B cell (primary cell): ENCODE data around the gene GZMM. TPM values are rescaled to one million over a fixed set of nuclear protein-coding genes. Genes with fewer than 3 reads are reported as not detected.

Source experiments
- ATAC-seq: fragments of 200-7000 bp; cut with Tn5 transposase; one replicate; pipeline ENCODE4 v1.10.0; 2021; ENCODE audit warnings: low read depth, mild to moderate bottlenecking, moderate number of reproducible peaks, moderate library complexity
- CTCF ChIA-PET: fragments of 350-600 bp; sonication (Branson Sonifier 250); formaldehyde crosslinking; loops from one replicate; lab custom pipeline; 2021; ENCODE audit warnings: antibody characterized with exemption, inconsistent platforms; lab: Charles Lee
- POLR2A ChIA-PET: fragments of 350-600 bp; sonication (Branson Sonifier 250); formaldehyde crosslinking; loops from one replicate; lab custom pipeline; 2021; ENCODE audit warnings: antibody characterized with exemption; lab: Charles Lee
- DNase-seq: peaks from one replicate; pipeline ENCODE4 v3.0.0; 2013
- H2AFZ ChIP-seq: 2 replicates; pipeline ENCODE4 v1.6.1; 2012; ENCODE audit warnings: mild to moderate bottlenecking, low read depth, low read length; ENCODE audit not compliant: insufficient read depth, poor library complexity, severe bottlenecking
- H3K27ac ChIP-seq, 2 donors: 1 replicate in 1 of 2; 2 replicates in 1 of 2; pipeline ENCODE4 v1.5.1; 2012 to 2013; ENCODE audit warnings: low read length in 2 of 2, mild to moderate bottlenecking in 2 of 2, moderate library complexity in 1 of 2
- H3K27me3 ChIP-seq, 4 experiments: fragments of 200-600 bp in 1 of 4; sonication (generic) in 1 of 4; replicated peaks in 1 of 4; 1 replicate in 2 of 4; 2 replicates in 2 of 4; pipeline versions ENCODE4 v1.6.1 to v1.7.0; 2013 to 2016; ENCODE audit warnings: low read length in 3 of 4, mild to moderate bottlenecking in 2 of 4, mixed read lengths in 1 of 4, moderate library complexity in 1 of 4; ENCODE audit not compliant: insufficient read depth in 4 of 4, control insufficient read depth in 3 of 4; ENCODE audit errors: control extremely low read depth in 1 of 4
- H3K36me3 ChIP-seq, 2 experiments: replicated peaks in 1 of 2; 1 replicate in 1 of 2; 2 replicates in 1 of 2; pipeline versions ENCODE4 v1.6.1 to v1.7.1; 2013; ENCODE audit warnings: low read length in 1 of 2; ENCODE audit not compliant: insufficient read depth in 2 of 2, control insufficient read depth in 1 of 2; ENCODE audit errors: control extremely low read depth in 1 of 2, extremely low read depth in 1 of 2
- H3K4me1 ChIP-seq, 2 donors: fragments of 200-600 bp in 1 of 2; sonication (generic) in 1 of 2; 1 replicate in 1 of 2; 2 replicates in 1 of 2; pipeline versions ENCODE4 v1.5.1 to v1.6.1; 2013 to 2017; ENCODE audit warnings: low read length in 2 of 2; ENCODE audit not compliant: control insufficient read depth in 2 of 2, insufficient read depth in 2 of 2
- H3K4me2 ChIP-seq: replicated peaks from 2 replicates; pipeline ENCODE3; 2012; ENCODE audit warnings: mild to moderate bottlenecking, low read depth, low read length; ENCODE audit not compliant: poor library complexity, severe bottlenecking
- H3K4me3 ChIP-seq, 5 experiments: fragments of 200-600 bp in 1 of 5; sonication (generic) in 1 of 5; 1 replicate in 3 of 5; 2 replicates in 2 of 5; pipeline versions ENCODE4 v1.5.1 to v1.7.0; 2011 to 2016; ENCODE audit warnings: low read length in 4 of 5, mild to moderate bottlenecking in 4 of 5, low read depth in 2 of 5, control low read depth in 1 of 5, moderate library complexity in 1 of 5; ENCODE audit not compliant: insufficient read depth in 1 of 5; ENCODE audit errors: control extremely low read depth in 1 of 5, extremely low read depth in 1 of 5
- H3K79me2 ChIP-seq: fragments of 200-600 bp; sonication (generic); one replicate; pipeline ENCODE4 v1.6.0; 2016; ENCODE audit warnings: low read length; ENCODE audit not compliant: control insufficient read depth, insufficient read depth
- H3K9ac ChIP-seq: fragments of 200-600 bp; sonication (generic); 2 replicates; pipeline ENCODE4 v1.6.1; 2017; ENCODE audit warnings: mild to moderate bottlenecking, low read length, moderate library complexity
- H3K9me3 ChIP-seq, 3 donors: one replicate each; pipeline versions ENCODE4 v1.6.1 to v1.7.1; 2013; ENCODE audit warnings: low read length in 2 of 3; ENCODE audit not compliant: control insufficient read depth in 2 of 3, insufficient read depth in 1 of 3; ENCODE audit errors: control extremely low read depth in 1 of 3
- H4K20me1 ChIP-seq: 2 replicates; pipeline ENCODE4 v1.6.0; 2012; ENCODE audit warnings: mild to moderate bottlenecking, low read length; ENCODE audit not compliant: insufficient read depth, control insufficient read depth, poor library complexity, severe bottlenecking
- H3K27ac Mint-ChIP-seq: one replicate; pipeline ENCODE4 v1.8.0; 2021; ENCODE audit warnings: mixed read lengths
- H3K27me3 Mint-ChIP-seq: one replicate; pipeline ENCODE4 v1.8.0; 2021; ENCODE audit warnings: mixed read lengths
- H3K4me1 Mint-ChIP-seq: one replicate; pipeline ENCODE4 v1.8.0; 2021; ENCODE audit warnings: mixed read lengths
- H3K4me3 Mint-ChIP-seq: one replicate; pipeline ENCODE4 v1.8.0; 2021; ENCODE audit warnings: mixed read lengths
- H3K9me3 Mint-ChIP-seq: one replicate; pipeline ENCODE4 v1.8.0; 2022; ENCODE audit warnings: mixed read lengths; ENCODE audit not compliant: insufficient read depth
- CTCF ChIP-seq: fragments of 200-600 bp; IDR thresholded peaks from one replicate; pipeline ENCODE4 v1.8.0; 2022; ENCODE audit warnings: antibody characterized with exemption, mild to moderate bottlenecking
- EZH2 ChIP-seq: IDR thresholded peaks from 2 replicates; pipeline ENCODE4 v1.6.1; 2012; ENCODE audit warnings: borderline replicate concordance, low read depth, mild to moderate bottlenecking, moderate library complexity, low read length; ENCODE audit not compliant: insufficient read depth, poor library complexity, severe bottlenecking
- WGBS: methylation state at CpG from one replicate; pipeline ENCODE4 v1.1.5; 2013; ENCODE audit warnings: missing lambda C conversion rate; ENCODE audit not compliant: insufficient coverage; 5-methylcytosine and 5-hydroxymethylcytosine counted together
- intact Hi-C: fragments of 100-400 bp; cut with micrococcal nuclease; formaldehyde crosslinking; loops from one replicate; pipeline ENCODE4 v1.10.0; 2022
- polyA plus RNA-seq: library from polyadenylated mRNA; depleted of rRNA; stranded (reverse); fragments of >200 nt; gene quantifications from 2 replicates; pipeline ENCODE4 v1.2.3, GENCODE V29; 2012
- total RNA-seq, 2 donors: library from RNA; stranded (reverse); fragments of 120-200 nt in 1 of 2; gene quantifications; 1 replicate in 1 of 2; 2 replicates in 1 of 2; pipeline versions ENCODE4 v1.2.3 to v1.2.4, GENCODE V29; 2013 to 2022

GZMM gene
- total and polyA plus RNA-seq, 2 donors (not counting 1 experiment from before 2014, with no cell fraction given), result 2.1 TPM; not detected in 1

GRCh38 chr19:555474-555808, 11.6 kb downstream of the GZMM start:
- Histone ChIP-seq H3K79me2 (no peaks in the 10 kb centered on the region), H3K4me2 (no peak overlapping the region), H3K4me1 (no peaks in the 10 kb centered on the region), H4K20me1 (no peaks in the 10 kb centered on the region), H2AFZ (no peak overlapping the region), H3K36me3 (no peaks in the 10 kb centered on the region), H3K27me3 (no peaks in the 10 kb centered on the region), H3K27ac (no peak overlapping the region), H3K4me3 (no peak overlapping the region), H3K9me3 (no peaks in the 10 kb centered on the region), H3K9ac (no peak overlapping the region)
- 92% methylated on average over 9 of the region's 14 CpGs for WGBS
- Mint-ChIP-seq H3K27ac (no peak overlapping the region), H3K27me3 (no peaks in the 10 kb centered on the region), H3K4me3 (no peak overlapping the region), H3K4me1 (no peaks in the 10 kb centered on the region), H3K9me3 (no peaks in the 10 kb centered on the region)
- TF ChIP-seq CTCF (no peak), EZH2 (no peak)
- intact Hi-C loops, result no loop called here
- CTCF ChIA-PET, result interaction anchor here (1.4 kb wide), 1 partner anchor 179 kb away, joined by 4 read pairs; no protein-coding TSS in a partner anchor
- DNase-seq (no peak), ATAC-seq (no peak)
- POLR2A ChIA-PET, result no interaction called here

GRCh38 chr19:556611-557382, 12.9 kb downstream of the GZMM start:
- H2AFZ ChIP-seq, result no peak overlapping the region
- 88% methylated on average over 31 of the region's 31 CpGs for WGBS
- H3K36me3 ChIP-seq, result no peaks in the 10 kb centered on the region
- no peaks in the 10 kb centered on the region for H3K4me1 ChIP-seq
- no peaks in the 10 kb centered on the region for H3K27me3 Mint-ChIP-seq
- H3K4me3 ChIP-seq, result no peak overlapping the region
- no peaks in the 10 kb centered on the region for H4K20me1 ChIP-seq
- intact Hi-C loops, result no loop called here
- H3K9me3 ChIP-seq, result no peaks in the 10 kb centered on the region
- DNase-seq, result no peak
- ATAC-seq, result no peak
- H3K4me2 ChIP-seq, result no peak overlapping the region
- no peak overlapping the region for H3K9ac ChIP-seq
- no peaks in the 10 kb centered on the region for H3K27me3 ChIP-seq
- TF ChIP-seq EZH2 (no peak), CTCF (no peak)
- H3K9me3 Mint-ChIP-seq, result no peaks in the 10 kb centered on the region
- POLR2A ChIA-PET, result no interaction called here
- H3K4me3 Mint-ChIP-seq, result no peak overlapping the region
- CTCF ChIA-PET, result no interaction called here
- H3K4me1 Mint-ChIP-seq, result no peaks in the 10 kb centered on the region
- no peak overlapping the region for H3K27ac Mint-ChIP-seq
- H3K79me2 ChIP-seq, result no peaks in the 10 kb centered on the region
- no peak overlapping the region for H3K27ac ChIP-seq
